K562 (cell line): Measurements from ENCODE around the gene TOMM22. TPM values are rescaled to one million over a fixed set of nuclear protein-coding genes. Genes with fewer than 3 reads are reported as not detected.

Source experiments
- GATA2 ChIP-seq: sonication (generic); formaldehyde crosslinking; IDR thresholded peaks from 2 replicates; pipeline ENCODE4 v1.4.0; 2020; ENCODE audit warnings: mild to moderate bottlenecking, missing genetic modification reagents
- HDAC3 ChIP-seq: fragments of 450-650 bp; IDR thresholded peaks from 2 replicates; pipeline ENCODE4 v1.6.1; 2018; ENCODE audit warnings: borderline replicate concordance, mild to moderate bottlenecking, moderate library complexity; ENCODE audit not compliant: partially characterized antibody
- MAFG ChIP-seq: fragments of 450-650 bp; conservative IDR thresholded peaks from 2 replicates; pipeline ENCODE4 v1.6.1; 2016; ENCODE audit warnings: missing genetic modification characterization, missing compliant biosample characterization
- MTF1 ChIP-seq: fragments of 250-450 bp; sonication (Bioruptor Pico); IDR thresholded peaks from 2 replicates; pipeline ENCODE4 v1.9.0; 2021; ENCODE audit warnings: moderate library complexity, mild to moderate bottlenecking, inconsistent platforms, borderline replicate concordance
- SIN3A ChIP-seq, 2 experiments: fragments of 150-350 bp in 1 of 2; IDR thresholded peaks; 2 replicates each; pipeline ENCODE4 v1.6.1; 2011 to 2016; ENCODE audit warnings: borderline replicate concordance in 2 of 2, low read depth in 2 of 2, low read length in 2 of 2, mild to moderate bottlenecking in 2 of 2, moderate library complexity in 2 of 2; ENCODE audit not compliant: control insufficient read depth in 1 of 2
- SRSF3 ChIP-seq: fragments of 200-400 bp; formaldehyde crosslinking; IDR thresholded peaks from 2 replicates; pipeline ENCODE4 v1.6.1; 2016; ENCODE audit warnings: mild to moderate bottlenecking, low read length, moderate library complexity; ENCODE audit not compliant: insufficient read depth
- ZNF395 ChIP-seq: fragments of 200-800 bp; sonication (Bioruptor generic); IDR thresholded peaks from 2 replicates; pipeline ENCODE4 v1.6.1; 2017; ENCODE audit warnings: missing genetic modification characterization, missing compliant biosample characterization
- ZNF592 ChIP-seq: fragments of 450-650 bp; IDR thresholded peaks from 2 replicates; pipeline ENCODE4 v1.6.1; 2017; ENCODE audit warnings: antibody characterized with exemption, mild to moderate bottlenecking
- polyA plus RNA-seq, 8 experiments: library from polyadenylated mRNA; depleted of rRNA in 4 of 8; stranded (reverse) in 5 of 8; unstranded in 3 of 8; fragments of >200 nt; fragmentation: Nextera tagmentation in 2 of 8; fragmentation: Illumina TruSeq in 1 of 8; extraction: Ambion mirVana in 2 of 8; extraction: Trizol in 1 of 8; gene quantifications; 2 replicates each; pipeline versions ENCODE4 v1.2.1 to v1.2.3, GENCODE V29; 2011 to 2014; ENCODE audit warnings: inconsistent platforms in 1 of 8, missing spikeins in 1 of 8
- total RNA-seq, 7 experiments: library from RNA; depleted of rRNA in 6 of 7; stranded (reverse); fragments of >200 nt in 6 of 7; fragmentation: Illumina TruSeq in 2 of 7; extraction: Trizol in 2 of 7; gene quantifications; 2 replicates each; pipeline versions ENCODE4 v1.2.1 to v1.2.3, GENCODE V29; 2011 to 2021; ENCODE audit warnings: low replicate concordance in 1 of 7

Gene TOMM22
- total and polyA plus RNA-seq, 9 of the 15 experiments (the other 6 are each of a cell fraction or from before 2014, with no cell fraction given) = 25.8 to 108 (median 73.8) TPM

GRCh38 chr22:38704654-38705234, 23.0 kb downstream of the TOMM22 start (continued):
- TF ChIP-seq HDAC3 = no peak
- TF ChIP-seq MAFG (tag) = 0 out of 2 replicates have a peak, but pooled peaks have one; percentile 38
- TF ChIP-seq GATA2 = no peak
- TF ChIP-seq SRSF3 = no peak
- TF ChIP-seq SIN3A (IDR thresholded peaks at IDR 0.05; ENCODE audit: borderline replicate concordance in 2 of 2, control insufficient read depth in 1 of 2, low read depth in 2 of 2, low read length in 2 of 2) = no peak
- TF ChIP-seq MTF1 (CRISPR knock-in tag) = no peak
- 0 out of 2 replicates have a peak, but pooled peaks have one; percentile 55 for TF ChIP-seq ZNF395 (CRISPR knock-in tag)
- TF ChIP-seq ZNF592 = peak; percentile 69; the same call in 1 of the 2 replicates
